T-helper 2 cell (primary cell): Measurements from ENCODE around the gene EXD3.

Source experiments
- DNase-seq, 5 experiments: peaks; one replicate each; pipeline versions ENCODE4 v3.0.0 to v3.0.0-alpha.2; 2012 to 2022

The EXD3 gene

GRCh38 chr9:137393176-137394150, 29.5 kb downstream of the EXD3 start:
- DNase-seq, result no peak

GRCh38 chr9:137392232-137393007, 30.5 kb downstream of the EXD3 start:
- DNase-seq, result no peak

GRCh38 chr9:137391411-137391754, 31.6 kb downstream of the EXD3 start:
- no peak for DNase-seq

- DNase-seq, result no peak
Measured at GRCh38 chr9:137390553-137391410, 32.2 kb downstream of the EXD3 start.

- DNase-seq, result no peak
Measured at GRCh38 chr9:137389428-137389746, 33.6 kb downstream of the EXD3 start.

GRCh38 chr9:137388589-137389427, 34.2 kb downstream of the EXD3 start:
- DNase-seq, result no peak

- DNase-seq, result no peak
Measured at GRCh38 chr9:137387891-137388560, 34.9 kb downstream of the EXD3 start.

- DNase-seq, result peak in 1 of 5 experiments; percentile 85
Measured at GRCh38 chr9:137387114-137387890, 35.7 kb downstream of the EXD3 start.

GRCh38 chr9:137386507-137387113, 36.4 kb downstream of the EXD3 start:
- peak in 1 of 5 experiments; percentile 34 for DNase-seq

- DNase-seq, result no peak
Measured at GRCh38 chr9:137385061-137385655, 37.8 kb downstream of the EXD3 start.

GRCh38 chr9:137383784-137384756, 38.9 kb downstream of the EXD3 start:
- DNase-seq, result no peak

GRCh38 chr9:137383081-137383783, 39.7 kb downstream of the EXD3 start:
- peak in 1 of 5 experiments; percentile 8 for DNase-seq

- no peak for DNase-seq
Measured at GRCh38 chr9:137382444-137383080, 40.4 kb downstream of the EXD3 start.

GRCh38 chr9:137381501-137382443, 41.2 kb downstream of the EXD3 start:
- no peak for DNase-seq

GRCh38 chr9:137380606-137381005, 42.4 kb downstream of the EXD3 start:
- no peak for DNase-seq

- no peak for DNase-seq
Measured at GRCh38 chr9:137380171-137380570, 42.8 kb downstream of the EXD3 start.
